Limb (tissue), 2 donors: ENCODE data around the gene ABCA3.
A peak's percentile ranks its signal among the peaks of the same experiment; 100 is the strongest.

Experiments used
- DNase-seq, 2 donors: peaks; one replicate each; pipeline ENCODE4 v3.0.0-alpha.2; 2016; ENCODE audit errors: extremely low spot score in 2 of 2

The ABCA3 gene

GRCh38 chr16:2357331-2357730, 16.8 kb upstream of the ABCA3 start:
- no peak for DNase-seq

- DNase-seq: no peak
Observed at GRCh38 chr16:2350500-2350899, 10.0 kb upstream of the ABCA3 start.

GRCh38 chr16:2343211-2343610, 2.7 kb upstream of the ABCA3 start:
- no peak for DNase-seq

- peak in 1 of 2 donors; percentile 44 for DNase-seq
Observed at GRCh38 chr16:2341456-2342447, 1.2 kb upstream of the ABCA3 start.

- peak; percentile 10 to 65 for DNase-seq
Observed at GRCh38 chr16:2339521-2340484, 725 bp downstream of the ABCA3 start.

- DNase-seq: no peak
Observed at GRCh38 chr16:2337431-2338296, 2.9 kb downstream of the ABCA3 start.

- no peak for DNase-seq
Observed at GRCh38 chr16:2335286-2335895, 5.1 kb downstream of the ABCA3 start.

GRCh38 chr16:2333772-2334379, 6.7 kb downstream of the ABCA3 start:
- no peak for DNase-seq

- DNase-seq: no peak
Observed at GRCh38 chr16:2333231-2333630, 7.3 kb downstream of the ABCA3 start.

GRCh38 chr16:2331931-2332267, 8.6 kb downstream of the ABCA3 start:
- DNase-seq: no peak

GRCh38 chr16:2331199-2331930, 9.2 kb downstream of the ABCA3 start:
- DNase-seq: no peak

GRCh38 chr16:2329532-2329931, 11.0 kb downstream of the ABCA3 start:
- no peak for DNase-seq

- DNase-seq: no peak
Observed at GRCh38 chr16:2328428-2328827, 12.1 kb downstream of the ABCA3 start.

GRCh38 chr16:2326191-2326590, 14.3 kb downstream of the ABCA3 start:
- DNase-seq: no peak

GRCh38 chr16:2325791-2326190, 14.7 kb downstream of the ABCA3 start:
- DNase-seq: no peak

GRCh38 chr16:2325181-2325580, 15.3 kb downstream of the ABCA3 start:
- no peak for DNase-seq

- DNase-seq: no peak
Observed at GRCh38 chr16:2324296-2324859, 16.1 kb downstream of the ABCA3 start.

- DNase-seq: no peak
Observed at GRCh38 chr16:2323701-2324100, 16.8 kb downstream of the ABCA3 start.

GRCh38 chr16:2319606-2320005, 20.9 kb downstream of the ABCA3 start:
- DNase-seq: no peak
